AG04449 (cell line): ENCODE results near the gene KIF21B.

Experiments
- CTCF ChIA-PET: fragments of 350-600 bp; formaldehyde crosslinking; extraction: SDS; loops from one replicate; lab custom pipeline; 2021; ENCODE audit warnings: antibody characterized with exemption; lab: Yijun Ruan, JAX
- POLR2A ChIA-PET: fragments of 400-600, 350-600 bp; formaldehyde crosslinking; extraction: SDS; loops from one replicate; lab custom pipeline; 2020; ENCODE audit warnings: antibody characterized with exemption, inconsistent platforms; lab: Yijun Ruan, JAX
- DNase-seq: peaks from one replicate; pipeline ENCODE4 v3.0.0-alpha.2; 2010; ENCODE audit warnings: low read depth, low spot score
- H3K4me3 ChIP-seq: 2 replicates; pipeline ENCODE4 v1.5.1; 2011; ENCODE audit warnings: low read depth, mild to moderate bottlenecking, control low read depth, low read length
- CTCF ChIP-seq: IDR thresholded peaks from one replicate; pipeline ENCODE4 v1.5.1; 2011; ENCODE audit warnings: mild to moderate bottlenecking, moderate library complexity, low read length, control low read depth, inconsistent platforms; ENCODE audit not compliant: insufficient read depth; ENCODE audit errors: missing control alignments

Gene KIF21B

GRCh38 chr1:200922406-200922805, 101.1 kb downstream of the KIF21B start:
- H3K4me3 ChIP-seq, result no peak overlapping the region
- no peak for DNase-seq
- ChIA-PET CTCF (interaction anchor here (2.7 kb wide), 1 partner anchor 50 kb away, joined by 10 read pairs; no protein-coding TSS in a partner anchor), POLR2A (no interaction called here)
- TF ChIP-seq CTCF, result no peak

GRCh38 chr1:200921571-200922110, 101.9 kb downstream of the KIF21B start:
- no peak for DNase-seq
- CTCF ChIA-PET, result no interaction called here
- H3K4me3 ChIP-seq, result no peak overlapping the region
- POLR2A ChIA-PET, result no interaction called here
- TF ChIP-seq CTCF, result no peak
